Measurements from ENCODE around the gene PPEF1.

GRCh38 chrX:18789916-18790315 lies 82.5 kb downstream of the PPEF1 start:
- TF ChIP-seq CTCF (IDR thresholded peaks at IDR 0.05), result no peak
- no peak for TF ChIP-seq POLR2A (IDR thresholded peaks at IDR 0.05)
